ENCODE results near the gene CXCR4.

Gene CXCR4

DNA sequence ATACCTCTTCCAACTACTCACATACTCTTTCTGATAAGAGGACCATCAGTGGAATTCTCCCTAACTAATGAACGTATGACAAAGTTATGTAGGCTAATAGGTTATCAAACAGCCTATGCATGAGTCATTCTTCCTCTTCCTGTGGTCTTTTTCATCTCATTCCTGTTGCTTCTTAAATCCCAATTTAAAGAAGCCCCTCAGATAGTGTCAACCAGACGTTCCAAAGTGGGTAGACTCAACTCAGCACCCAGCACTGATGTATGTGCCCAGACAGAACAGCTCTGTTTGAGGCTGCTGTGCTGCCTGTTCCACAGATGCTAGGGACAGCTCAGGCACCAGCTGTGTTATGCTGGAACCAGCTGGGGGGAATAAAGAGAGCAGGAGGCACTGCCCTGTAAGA lies 52.6 kb downstream of the CXCR4 start:
- Histone ChIP-seq H3K4me3 (ENCODE audit: low read length) (no peak overlapping the region), H3K9me3 (ENCODE audit: control insufficient read depth, insufficient read depth, low read length) (no peaks in the 10 kb centered on the region)
- no peak for TF ChIP-seq CTCF (IDR thresholded peaks at IDR 0.05; ENCODE audit: low read depth, low read length, poor library complexity, severe bottlenecking)
- TF ChIP-seq EZH2phosphoT487 (IDR thresholded peaks at IDR 0.05; ENCODE audit: borderline replicate concordance, low read length): no peak

More for the DNA sequence above, 52.6 kb downstream of the CXCR4 start:
- H3K27me3 ChIP-seq (ENCODE audit: control insufficient read depth, low read length): no peaks in the 10 kb centered on the region
- no peaks in the 10 kb centered on the region for H3K36me3 ChIP-seq (ENCODE audit: control insufficient read depth, low read length)
- no peaks in the 10 kb centered on the region for H3K9me2 ChIP-seq (replicated peaks; ENCODE audit: control insufficient read depth, low read length)
- no peaks in the 10 kb centered on the region for H3K79me2 ChIP-seq (ENCODE audit: control insufficient read depth, low read length)
- H3F3A ChIP-seq (ENCODE audit: control insufficient read depth, insufficient read depth): no peaks in the 10 kb centered on the region
- no peak overlapping the region for H3K4me2 ChIP-seq (ENCODE audit: low read length)
- no peaks in the 10 kb centered on the region for H4K20me1 ChIP-seq (ENCODE audit: control insufficient read depth, insufficient read depth, low read depth, low read length)
- no peak overlapping the region for H3K27ac ChIP-seq (ENCODE audit: low read depth, low read length)
- peaks cover 51% of the 10 kb centered on the region for H3K4me1 ChIP-seq (ENCODE audit: control insufficient read depth, low read length)

Data from DOHH2 (cell line).